GM18511 (cell line): ENCODE data around the gene DCLK3.
A peak's percentile ranks its signal among the peaks of the same experiment; 100 is the strongest.

Experiments
- ATAC-seq: cut with Tn5 transposase; IDR thresholded peaks from one replicate; pipeline ENCODE4 v1.9.1; 2021; ENCODE audit warnings: mild to moderate bottlenecking, moderate library complexity; ENCODE audit not compliant: unreplicated experiment

The DCLK3 gene

DNA sequence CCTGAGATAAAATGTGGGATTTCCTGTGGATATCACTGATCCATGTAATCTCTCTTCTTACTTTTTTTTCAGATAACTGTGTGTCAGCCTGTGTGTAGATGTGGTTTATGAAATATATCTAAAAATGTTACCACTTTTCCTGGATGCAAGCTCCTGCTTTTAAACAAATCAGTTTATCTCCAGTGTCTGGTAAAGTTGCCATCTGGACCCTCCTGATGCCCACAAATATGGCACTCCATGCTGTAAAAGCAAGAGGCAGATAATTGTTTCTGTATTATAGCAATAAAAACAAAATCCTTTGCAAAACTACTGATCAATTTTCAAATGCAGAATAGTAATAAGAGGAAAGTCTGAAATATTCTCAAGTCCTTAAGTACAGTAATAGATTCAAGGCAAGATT, 7.6 kb upstream of the DCLK3 start:
- ATAC-seq = no peak

DNA sequence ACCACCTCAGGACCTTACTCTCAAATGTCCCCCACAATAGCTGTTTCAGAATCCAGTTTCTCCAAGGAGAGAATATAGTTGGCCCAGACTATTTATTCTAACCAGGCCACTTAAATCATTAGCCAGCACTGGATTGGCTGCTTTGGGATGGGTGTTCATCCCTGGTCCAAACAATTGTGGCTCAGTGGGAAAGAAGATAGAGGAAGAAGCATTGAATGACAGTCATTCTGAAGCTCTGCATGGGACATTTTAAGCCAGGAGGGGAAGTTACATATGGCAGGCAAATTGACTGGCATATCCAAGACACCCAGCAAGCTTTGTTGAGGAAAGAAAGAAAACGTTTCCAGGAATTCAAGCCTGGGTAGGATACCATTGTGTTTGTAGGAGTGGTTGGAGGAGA, 5.6 kb upstream of the DCLK3 start:
- no peak for ATAC-seq

DNA sequence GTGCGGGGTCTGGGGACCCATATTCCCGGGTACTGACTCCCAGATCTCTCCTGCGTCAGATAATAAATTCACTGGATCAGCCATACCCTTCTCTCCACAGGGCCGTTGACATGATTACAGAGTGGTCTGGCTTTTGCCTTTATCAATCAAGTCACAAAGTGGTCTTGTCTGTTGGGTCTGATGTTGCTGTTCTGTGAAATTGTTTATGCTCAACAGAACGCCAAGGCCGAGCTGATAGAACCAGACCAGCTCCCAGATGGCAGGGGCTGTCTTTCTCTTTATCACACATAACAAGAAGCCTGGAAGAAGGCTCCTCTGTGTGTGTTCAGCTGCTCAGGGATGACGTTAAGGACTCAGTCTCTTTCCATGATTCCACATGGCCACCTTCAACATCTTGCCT, 751 bp upstream of the DCLK3 start:
- ATAC-seq = no peak

DNA sequence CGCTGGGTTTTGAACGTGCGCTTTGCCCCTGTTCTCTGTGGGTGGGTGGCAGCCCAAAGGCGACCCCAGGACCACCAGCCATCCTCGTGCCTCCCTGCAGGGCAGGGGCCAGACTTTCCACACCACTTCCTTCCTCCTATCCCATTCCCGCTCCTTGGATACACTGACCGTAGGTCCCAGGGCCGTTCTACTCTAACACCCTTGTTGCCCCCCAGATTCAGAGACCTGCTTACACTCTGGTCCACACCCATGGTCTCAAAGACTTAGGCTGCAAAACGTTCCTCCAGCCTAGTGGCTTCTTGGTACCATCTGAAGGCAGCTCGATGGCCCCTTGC, 318 bp upstream of the DCLK3 start:
- ATAC-seq = no peak

DNA sequence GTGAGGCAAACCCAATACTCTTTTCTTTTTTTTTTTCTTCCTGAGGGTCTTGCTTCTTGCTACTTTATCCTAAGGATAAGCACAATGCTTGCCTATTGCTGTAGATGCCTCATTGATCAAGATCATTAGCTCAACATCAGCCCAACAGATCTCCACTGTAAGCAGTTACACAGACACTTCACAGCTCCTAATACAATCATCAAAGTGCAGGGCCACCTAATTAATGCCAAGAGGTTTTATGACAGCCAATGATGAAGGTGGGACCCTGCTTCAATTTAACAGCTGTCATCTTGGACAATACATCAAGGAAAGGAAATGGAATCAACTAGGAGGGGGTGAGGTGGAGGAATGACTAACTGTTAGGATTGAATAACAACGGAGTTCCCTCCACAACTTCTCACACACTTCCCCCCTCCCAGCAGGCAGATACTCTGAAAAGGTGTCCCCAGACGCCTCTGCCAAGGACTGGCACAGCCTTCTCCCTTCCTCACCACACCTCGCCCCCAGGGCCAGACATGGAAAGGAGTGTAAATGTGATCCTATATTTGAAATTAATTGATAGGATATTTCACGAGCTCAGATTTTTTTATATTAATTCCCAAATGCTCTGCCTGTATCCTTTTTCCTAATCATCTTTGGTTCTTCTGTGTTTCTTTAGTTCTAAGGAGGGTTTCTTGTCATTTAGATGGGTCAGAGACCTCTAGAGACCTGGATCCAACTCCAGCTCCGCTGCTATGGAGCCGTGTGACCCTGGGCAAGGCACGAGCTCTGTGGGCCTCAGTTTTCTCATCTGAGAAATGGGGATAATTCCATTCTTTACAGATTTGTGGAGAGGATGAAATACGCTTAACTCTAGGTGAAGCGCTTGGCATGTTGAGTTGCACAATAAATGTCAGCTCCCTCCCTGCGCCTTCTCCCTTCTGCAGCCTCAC, 1.2 kb downstream of the DCLK3 start:
- no peak for ATAC-seq

DNA sequence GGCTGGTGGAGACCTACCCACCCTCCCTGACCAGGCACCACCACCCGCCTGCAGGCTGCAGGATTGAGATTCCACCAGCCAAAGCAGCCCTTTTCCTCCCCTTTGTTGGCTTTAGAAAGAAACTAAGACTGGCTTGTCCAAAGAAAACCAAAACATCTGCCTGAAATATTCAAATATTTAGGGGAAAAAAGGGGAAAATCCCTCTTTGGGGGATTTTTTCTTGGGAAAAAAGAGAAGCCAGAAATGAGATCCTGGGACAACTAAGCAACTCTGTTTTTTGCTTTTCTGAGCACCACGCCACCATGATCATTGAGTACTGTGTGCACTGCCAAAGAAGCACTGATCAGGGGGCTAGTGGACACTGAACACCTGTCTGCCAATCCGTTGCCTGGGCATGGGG, 2.6 kb downstream of the DCLK3 start:
- no peak for ATAC-seq

DNA sequence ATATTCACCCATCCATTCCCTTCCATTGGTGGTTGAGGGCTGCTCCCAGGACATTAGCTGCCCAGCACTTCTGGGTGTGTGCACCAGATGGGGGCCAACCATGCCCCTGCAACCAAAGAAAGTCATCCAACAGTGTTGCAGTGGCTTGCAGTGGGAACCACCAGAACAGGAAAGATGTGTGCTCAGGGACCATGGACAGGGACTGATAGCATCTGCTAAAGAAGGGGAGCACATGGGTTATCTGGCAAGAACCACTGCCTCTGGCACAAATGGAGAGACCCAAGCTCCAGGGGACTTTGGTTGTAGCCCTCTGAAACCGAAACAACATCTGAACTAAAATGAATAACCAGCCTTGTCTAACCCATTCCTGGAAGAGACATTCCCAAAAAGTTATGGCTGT, 8.1 kb downstream of the DCLK3 start:
- ATAC-seq = no peak

DNA sequence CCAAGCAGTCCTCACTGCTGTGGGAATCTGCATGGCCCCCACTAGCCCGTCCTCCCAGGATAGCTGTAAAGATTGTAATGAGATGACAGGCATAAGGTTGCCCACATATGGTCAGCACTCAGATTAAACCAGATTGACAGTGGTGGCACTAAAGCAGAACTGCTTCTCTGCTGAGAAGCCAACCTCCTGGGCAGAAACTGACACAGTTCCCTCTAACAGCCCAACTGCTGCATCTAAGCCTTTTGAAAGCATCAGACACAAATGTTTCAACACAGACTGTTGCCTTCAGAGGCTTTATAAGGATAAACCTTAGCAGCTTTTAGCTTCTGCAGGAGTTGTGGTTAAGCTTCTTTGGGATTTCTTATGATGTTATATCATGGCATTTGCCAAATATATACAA, 13.0 kb downstream of the DCLK3 start:
- ATAC-seq = no peak

DNA sequence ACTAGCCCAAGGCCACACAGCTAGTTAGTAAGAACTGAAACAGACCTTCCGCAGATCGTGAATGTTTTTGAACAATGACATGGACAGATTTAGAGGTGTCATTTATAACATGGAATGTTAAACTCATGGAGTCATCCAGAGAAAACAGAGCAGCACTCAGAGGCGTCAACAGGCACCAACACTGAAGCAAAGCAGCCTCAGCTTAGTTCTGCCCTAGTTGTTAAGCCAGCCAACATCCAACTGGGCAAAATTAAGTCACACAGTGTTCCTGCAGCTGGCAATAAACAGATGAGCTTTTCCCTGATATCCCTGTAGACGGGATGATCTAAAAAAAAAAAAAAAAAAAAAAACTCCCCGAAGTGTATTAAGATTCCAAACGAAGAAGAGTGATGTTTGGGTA, 13.6 kb downstream of the DCLK3 start:
- ATAC-seq = no peak

DNA sequence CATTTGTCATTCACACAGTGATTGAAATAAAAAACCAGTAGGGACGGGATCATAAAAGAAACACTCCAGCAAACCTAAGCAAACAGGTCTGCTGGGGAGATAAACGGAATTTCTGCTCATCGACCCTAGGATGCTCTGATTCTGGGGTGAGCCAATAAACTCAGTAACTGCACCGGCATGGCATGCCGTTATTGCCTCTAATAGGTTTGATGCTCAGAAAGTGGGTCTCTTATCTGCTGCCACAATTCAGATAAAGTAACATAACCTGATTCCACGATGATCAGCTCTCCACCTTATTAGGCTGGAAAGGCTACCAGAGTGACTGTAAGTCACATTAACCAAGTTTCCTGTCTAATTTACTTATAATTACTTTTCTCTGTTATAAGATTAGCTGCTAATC, 19.6 kb downstream of the DCLK3 start:
- no peak for ATAC-seq

DNA sequence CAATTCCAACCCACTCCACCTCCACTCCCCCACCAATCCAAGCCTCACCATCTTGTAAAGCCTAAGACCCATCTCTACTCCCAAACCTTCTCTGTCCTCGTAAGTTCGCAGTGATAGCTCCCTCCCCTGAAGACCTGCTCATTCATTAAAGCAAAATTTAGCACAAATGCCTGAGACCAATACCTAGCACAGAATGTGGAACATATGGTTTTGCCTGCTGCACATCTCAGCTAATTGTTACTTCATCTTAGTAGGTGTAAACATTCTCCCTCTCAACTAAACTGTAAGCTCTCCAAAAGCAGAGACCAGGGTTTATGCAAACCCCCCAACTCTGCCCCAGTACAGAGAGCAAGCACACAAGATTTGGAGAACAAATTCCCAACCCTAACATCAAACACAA, 20.5 kb downstream of the DCLK3 start:
- ATAC-seq = no peak

DNA sequence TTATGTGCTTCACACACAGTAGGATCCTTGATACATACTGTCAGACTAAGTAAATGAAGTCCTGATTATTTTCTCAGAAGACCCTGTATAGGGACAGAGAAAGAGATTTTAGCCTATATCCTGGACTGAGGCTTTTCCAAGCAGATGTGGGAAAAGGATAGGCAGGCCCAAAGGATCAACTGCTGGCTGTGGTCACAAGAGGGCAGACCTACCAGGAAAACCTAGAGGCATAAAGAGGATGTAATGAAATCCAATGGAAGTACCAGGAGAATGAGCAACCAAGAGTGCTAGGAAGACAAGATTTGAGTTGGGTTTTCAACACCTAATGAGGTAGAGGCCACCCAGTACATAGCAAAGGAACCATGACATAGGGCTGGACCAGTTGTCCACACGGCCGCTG, 23.1 kb downstream of the DCLK3 start:
- ATAC-seq = no peak

DNA sequence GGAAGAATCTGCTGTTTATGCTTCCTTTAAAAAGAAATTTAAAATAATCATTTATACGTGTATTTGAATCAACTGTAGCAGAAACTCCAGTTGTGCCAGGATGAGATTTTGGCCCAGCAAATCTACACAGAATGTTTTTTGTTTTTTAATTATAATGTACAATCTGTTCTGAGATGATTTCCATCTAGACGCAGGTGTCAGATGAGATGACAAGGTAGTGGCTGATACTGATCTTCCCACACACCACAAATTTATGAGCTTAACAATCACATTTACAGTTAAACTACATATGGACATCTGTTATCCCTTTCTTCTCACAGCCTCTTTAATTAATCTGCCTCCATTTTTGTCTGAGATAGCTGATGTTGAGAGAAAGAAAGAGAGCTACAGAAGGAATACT, 23.6 kb downstream of the DCLK3 start:
- no peak for ATAC-seq

DNA sequence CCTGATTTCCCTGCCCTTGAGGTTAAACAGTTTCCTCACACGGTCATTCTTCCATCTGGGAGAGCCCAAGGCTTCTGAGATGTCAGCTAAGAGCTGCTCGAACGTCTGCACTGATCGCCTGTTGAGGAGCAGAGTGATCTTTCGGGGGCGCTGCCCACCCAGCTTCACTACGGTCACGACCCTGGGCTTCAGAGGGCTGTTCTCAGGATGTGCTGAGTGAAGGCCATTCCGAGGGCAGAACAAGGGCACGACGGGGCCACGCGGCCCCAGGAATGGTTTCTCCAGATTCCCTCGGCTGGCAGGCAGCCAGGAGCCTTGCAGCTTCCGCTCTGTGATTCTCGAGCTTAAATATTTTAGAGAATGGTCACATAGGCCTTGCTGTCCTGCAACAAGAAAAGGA, 25.7 kb downstream of the DCLK3 start:
- no peak for ATAC-seq

DNA sequence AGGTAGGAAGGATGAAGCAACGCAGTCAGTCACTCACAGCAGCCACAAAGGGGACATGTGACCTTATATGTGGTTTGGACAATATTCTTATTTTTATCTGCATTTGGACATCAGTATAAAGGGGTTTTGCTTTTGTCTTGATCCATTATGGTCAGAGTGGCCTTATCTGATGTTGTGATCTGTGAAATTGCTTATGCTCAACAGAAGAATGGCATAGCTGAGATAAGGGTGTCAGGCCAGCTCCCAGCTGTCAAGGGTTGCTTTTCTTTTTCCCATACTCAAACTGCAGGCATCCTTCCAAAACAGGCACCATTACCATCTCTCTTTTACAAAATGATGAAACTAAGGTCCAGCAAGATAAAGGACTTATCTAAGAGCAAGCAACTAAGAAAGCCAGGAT, 28.1 kb downstream of the DCLK3 start:
- ATAC-seq = no peak

DNA sequence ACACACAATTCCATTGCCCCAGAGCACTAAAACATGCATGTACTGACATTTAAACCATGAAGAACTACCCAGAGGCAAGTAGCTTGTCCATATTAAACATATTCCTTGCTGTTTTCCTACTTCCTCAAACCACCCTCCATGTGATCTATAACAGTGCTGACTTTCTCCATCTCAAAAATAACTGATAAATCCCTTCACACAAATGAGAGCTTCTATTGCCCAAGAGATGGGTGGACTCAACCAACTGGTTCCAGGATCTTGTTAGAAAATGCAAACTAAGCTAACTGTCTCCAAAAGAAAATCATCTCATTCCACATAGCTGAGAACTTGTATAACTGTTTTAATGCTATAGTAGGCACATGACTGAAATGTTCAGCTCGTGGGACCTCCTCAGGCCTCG, 29.6 kb downstream of the DCLK3 start:
- no peak for ATAC-seq

DNA sequence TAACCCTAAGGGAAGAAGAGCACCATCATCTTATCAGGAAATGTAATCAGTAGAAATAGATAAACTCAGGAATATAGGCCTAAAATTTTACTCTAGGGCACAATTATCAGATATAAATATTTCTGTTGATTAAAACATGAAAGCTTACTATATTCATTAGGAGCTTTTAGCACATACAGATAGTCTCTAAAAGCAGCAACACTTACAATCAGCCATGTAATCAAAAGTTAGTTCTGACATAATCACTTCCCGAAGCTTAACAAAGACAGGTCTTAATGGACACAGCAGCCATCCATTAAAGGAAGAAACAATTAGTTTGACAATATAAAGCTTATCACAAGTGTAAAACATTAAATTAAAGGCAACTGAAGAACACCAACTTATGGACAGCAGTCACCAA, 30.6 kb downstream of the DCLK3 start:
- no peak for ATAC-seq

DNA sequence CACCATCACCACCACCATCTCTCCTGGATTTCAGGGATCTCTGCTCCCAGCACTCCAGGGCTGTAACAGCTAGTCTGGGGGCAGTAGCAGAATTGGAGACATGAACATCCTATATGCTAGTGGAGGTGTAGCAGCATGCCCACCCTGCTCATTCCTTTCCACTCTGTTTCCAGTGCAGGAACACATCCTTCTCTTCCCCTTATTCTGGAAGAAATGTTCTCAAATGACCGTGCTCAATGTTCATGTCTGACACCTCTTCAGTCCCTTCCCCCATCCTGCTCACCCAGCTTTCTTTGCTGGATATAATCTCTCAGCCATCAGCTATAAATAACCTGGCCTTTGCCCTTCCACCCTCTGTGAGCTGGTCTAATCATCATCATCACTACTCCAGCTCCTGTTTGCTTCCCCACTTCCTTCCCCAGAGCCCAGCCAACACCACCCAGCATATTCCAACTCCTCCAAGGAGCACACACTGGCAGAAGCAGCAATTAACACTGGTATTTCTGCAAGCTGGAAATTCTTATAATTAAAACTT, 31.1 kb downstream of the DCLK3 start:
- no peak for ATAC-seq

DNA sequence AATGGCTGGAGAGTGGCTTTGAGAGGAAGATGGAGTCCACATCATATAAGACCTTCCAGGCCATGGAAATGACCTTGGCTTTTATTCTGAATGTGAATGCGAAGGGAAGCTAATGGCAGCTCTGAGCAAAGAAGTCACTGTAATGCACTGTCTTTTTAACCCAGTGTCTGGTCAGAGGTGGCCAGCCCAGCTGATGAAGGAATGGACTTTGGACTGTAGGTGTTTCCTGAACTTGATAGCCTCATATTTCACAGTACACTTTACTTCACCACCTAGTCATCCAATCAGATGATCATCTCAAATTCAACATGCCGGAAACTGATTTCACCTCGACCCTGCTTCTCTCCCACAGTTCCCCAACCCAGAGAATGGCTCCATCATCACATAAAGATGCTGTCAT, 33.4 kb downstream of the DCLK3 start:
- ATAC-seq = no peak

DNA sequence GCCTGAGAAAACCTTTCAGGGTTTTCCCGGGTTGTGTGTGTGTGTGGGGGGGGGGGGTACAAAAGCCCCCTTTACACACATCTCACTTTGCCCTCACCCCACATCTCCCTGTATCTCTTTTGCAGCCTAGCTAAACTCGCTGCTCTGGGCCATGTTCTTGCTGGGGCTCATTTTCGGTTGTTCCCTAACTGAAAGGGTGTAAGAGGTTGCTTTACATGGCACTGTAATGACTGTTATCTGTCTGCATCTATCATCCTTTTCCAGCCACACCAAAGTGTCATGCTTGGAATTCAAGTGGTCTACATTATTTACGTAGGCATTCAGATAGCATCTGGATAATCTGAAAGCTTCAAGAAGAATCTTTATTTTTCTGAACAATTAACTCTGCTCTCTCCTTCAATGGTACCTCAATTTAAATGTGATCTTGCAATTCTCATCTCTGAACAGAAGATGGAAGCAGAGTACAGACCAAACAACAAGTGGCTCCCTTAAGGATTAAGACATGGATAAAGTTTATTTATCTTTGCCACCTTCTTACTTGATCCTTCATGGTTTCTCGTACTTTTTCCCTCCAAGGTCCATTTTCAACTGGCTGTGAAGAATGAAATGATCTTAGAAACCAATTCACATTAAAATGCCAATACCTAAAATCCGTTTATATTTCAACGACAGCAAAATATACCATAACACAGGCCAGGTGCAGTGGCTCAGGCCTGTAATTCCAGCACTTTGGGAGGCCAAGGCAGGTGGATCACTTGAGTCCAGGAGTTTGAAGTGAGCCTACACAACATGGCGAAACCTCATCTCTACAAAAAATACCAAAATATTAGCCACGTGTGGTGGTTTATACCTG, 34.9 kb downstream of the DCLK3 start:
- peak; percentile 65 for ATAC-seq

DNA sequence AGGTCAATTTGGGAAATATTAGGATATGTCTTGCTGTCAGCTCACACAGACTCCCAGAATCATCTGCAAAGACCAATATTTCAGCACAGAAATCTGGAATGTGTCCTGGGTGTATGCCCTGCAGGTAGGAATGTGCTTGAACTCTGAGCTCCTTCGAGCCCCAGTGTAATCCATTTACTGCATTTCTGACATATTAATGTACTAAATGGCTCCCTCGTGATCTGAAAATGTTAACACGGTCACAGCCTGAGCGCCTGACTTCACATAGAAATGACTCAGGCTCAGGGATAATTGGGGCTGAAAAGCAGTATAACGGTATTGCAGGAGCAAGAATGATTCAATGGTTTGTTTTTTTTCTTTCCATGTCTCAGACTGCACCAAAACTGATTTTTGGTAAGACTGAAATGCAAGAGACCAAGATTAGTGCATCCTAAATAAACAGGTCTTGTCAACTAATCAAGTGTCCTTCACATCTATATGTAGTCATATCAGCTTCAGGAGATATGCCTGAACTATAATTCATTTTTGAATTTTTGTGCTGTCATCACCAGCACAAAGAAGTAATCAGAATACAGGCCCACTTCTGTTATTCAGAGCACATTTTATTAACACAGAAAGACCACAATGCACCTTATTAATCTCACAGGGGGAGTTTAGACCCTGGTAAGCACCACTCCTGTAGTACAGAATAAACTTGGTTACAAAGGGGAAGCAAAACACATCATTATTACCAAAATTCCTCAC, 49.8 kb downstream of the DCLK3 start:
- no peak for ATAC-seq
